Lower lobe of right lung (tissue), 2 donors: ENCODE measurements around the gene NAALADL2. TPM values are rescaled to one million over a fixed set of nuclear protein-coding genes. Genes with fewer than 3 reads are reported as not detected.
"Not testable (repeated sequence)": the region's sequence is repeated elsewhere in the genome, so short reads cannot be mapped to it uniquely, and the experiment has no call there.

Source experiments
- ATAC-seq, 2 donors: fragments of 200-7000 bp; cut with Tn5 transposase; one replicate each; pipeline ENCODE4 v1.9.1; 2020 to 2022; ENCODE audit warnings: mild to moderate bottlenecking in 2 of 2, moderate library complexity in 2 of 2
- DNase-seq: peaks from one replicate; pipeline ENCODE4 v3.0.0-alpha.2; 2020
- H3K27ac ChIP-seq: fragments of 200-600 bp; one replicate; pipeline ENCODE4 v1.8.0; 2022
- H3K27me3 ChIP-seq: fragments of 200-600 bp; one replicate; pipeline ENCODE4 v1.8.0; 2022; ENCODE audit warnings: low read depth
- H3K36me3 ChIP-seq: fragments of 200-600 bp; one replicate; pipeline ENCODE4 v1.8.0; 2022; ENCODE audit warnings: mild to moderate bottlenecking
- H3K4me1 ChIP-seq: fragments of 200-600 bp; one replicate; pipeline ENCODE4 v1.8.0; 2022
- H3K4me3 ChIP-seq: fragments of 200-600 bp; one replicate; pipeline ENCODE4 v1.8.0; 2022; ENCODE audit warnings: mild to moderate bottlenecking
- H3K9me3 ChIP-seq: fragments of 200-600 bp; one replicate; pipeline ENCODE4 v1.8.0; 2022
- intact Hi-C: fragments of 100-400 bp; cut with DNase I; formaldehyde crosslinking; loops from one replicate; pipeline ENCODE4 v1.11.0; 2022
- total RNA-seq: library from RNA; stranded (reverse); fragmentation: NEBNext Ultra II Directional; extraction: Animal tissue kit (Norgen Biotek cat#: 25700); gene quantifications from one replicate; pipeline ENCODE4 v1.2.1, GENCODE V29; 2021
- TF ChIP-seq, protein P1 (sequence below): fragments of 200-600 bp; IDR thresholded peaks from one replicate; pipeline ENCODE4 v1.8.0; 2022; ENCODE audit warnings: antibody characterized with exemption, mild to moderate bottlenecking
- donor health status: DM: no; HTN: yes; CAD: no; lungs with severe emphysema.

Gene NAALADL2
- total RNA-seq, 1 donor from 2014 or later: 9.8 TPM

DNA sequence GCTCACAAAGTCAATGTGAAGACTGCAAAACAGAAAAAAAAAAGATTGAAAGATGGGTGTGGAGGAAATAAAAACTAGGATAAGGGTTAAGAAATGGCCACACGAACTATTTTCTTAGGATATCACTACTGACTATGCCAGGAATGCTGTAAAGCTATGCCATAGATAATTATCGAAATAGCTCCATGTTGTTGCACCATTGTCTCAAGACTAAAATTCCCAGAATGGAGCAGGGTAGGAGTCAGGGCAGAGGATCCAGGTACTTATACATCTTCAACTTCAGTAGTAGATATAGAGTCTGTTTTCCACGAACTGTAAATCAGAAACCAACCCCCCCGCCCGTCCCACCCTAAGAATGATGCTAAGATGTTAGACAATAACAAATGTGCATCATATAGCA is 302.2 kb downstream of the NAALADL2 start:
- TF ChIP-seq, protein P1, sequence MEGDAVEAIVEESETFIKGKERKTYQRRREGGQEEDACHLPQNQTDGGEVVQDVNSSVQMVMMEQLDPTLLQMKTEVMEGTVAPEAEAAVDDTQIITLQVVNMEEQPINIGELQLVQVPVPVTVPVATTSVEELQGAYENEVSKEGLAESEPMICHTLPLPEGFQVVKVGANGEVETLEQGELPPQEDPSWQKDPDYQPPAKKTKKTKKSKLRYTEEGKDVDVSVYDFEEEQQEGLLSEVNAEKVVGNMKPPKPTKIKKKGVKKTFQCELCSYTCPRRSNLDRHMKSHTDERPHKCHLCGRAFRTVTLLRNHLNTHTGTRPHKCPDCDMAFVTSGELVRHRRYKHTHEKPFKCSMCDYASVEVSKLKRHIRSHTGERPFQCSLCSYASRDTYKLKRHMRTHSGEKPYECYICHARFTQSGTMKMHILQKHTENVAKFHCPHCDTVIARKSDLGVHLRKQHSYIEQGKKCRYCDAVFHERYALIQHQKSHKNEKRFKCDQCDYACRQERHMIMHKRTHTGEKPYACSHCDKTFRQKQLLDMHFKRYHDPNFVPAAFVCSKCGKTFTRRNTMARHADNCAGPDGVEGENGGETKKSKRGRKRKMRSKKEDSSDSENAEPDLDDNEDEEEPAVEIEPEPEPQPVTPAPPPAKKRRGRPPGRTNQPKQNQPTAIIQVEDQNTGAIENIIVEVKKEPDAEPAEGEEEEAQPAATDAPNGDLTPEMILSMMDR: no peak
- intact Hi-C loops: no loop called here
- no peak for ATAC-seq
- Histone ChIP-seq H3K4me3 (no peak overlapping the region), H3K4me1 (no peaks in the 10 kb centered on the region), H3K27me3 (no peaks in the 10 kb centered on the region), H3K27ac (no peak overlapping the region), H3K36me3 (no peaks in the 10 kb centered on the region), H3K9me3 (no peaks in the 10 kb centered on the region)
- DNase-seq: no peak

DNA sequence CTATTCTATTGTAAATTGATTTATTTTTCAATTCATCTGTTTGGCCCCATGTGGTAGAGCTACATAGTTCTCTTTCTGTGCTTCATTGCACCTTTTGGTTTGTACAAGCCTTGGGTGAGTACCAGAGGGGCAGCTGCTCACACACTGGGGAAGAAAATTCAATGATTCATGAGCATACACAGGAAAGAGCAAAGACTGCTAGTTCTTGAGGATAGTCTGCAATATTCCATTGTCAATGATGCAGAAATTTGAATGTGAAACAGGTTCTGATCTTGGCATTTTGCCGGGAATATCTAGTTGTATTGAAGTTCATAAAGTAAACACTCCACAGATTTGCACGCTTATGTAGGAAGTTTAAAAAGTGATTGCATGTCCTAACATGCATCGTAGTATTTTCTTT is 304.6 kb downstream of the NAALADL2 start:
- intact Hi-C loops: no loop called here
- DNase-seq (no peak), ATAC-seq (no peak)
- Histone ChIP-seq H3K4me1 (no peaks in the 10 kb centered on the region), H3K27ac (no peak overlapping the region), H3K27me3 (no peaks in the 10 kb centered on the region), H3K36me3 (no peaks in the 10 kb centered on the region), H3K9me3 (no peaks in the 10 kb centered on the region), H3K4me3 (no peak overlapping the region)
- TF ChIP-seq, protein P1: no peak

DNA sequence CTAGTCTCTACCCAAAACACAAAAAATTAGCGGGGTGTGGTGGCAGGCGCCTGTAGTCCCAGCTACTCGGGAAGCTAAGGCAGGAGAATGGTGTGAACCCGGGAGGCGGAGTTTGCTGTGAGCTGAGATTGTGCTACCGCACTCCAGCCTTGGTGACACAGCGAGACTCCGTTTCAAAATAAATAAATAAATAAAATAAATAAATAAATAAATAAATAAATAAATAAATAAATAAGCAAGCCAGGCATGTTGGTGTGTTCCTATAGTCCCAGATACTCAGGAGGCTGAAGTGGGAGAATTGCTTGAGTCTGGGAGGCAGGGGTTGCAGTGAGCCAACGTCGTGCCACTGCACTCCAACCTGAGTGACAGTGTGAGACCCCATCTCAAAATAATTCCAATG is 314.0 kb downstream of the NAALADL2 start:
- H3K4me3 ChIP-seq, ATAC-seq, H3K27me3 ChIP-seq, H3K4me1 ChIP-seq, H3K36me3 ChIP-seq, H3K27ac ChIP-seq, DNase-seq, H3K9me3 ChIP-seq, intact Hi-C loops: not testable (repeated sequence)

GRCh38 chr3:175176556-175176955 is 317.4 kb downstream of the NAALADL2 start:
- DNase-seq (no peak), ATAC-seq (no peak)
- Histone ChIP-seq H3K4me3 (no peak overlapping the region), H3K36me3 (no peaks in the 10 kb centered on the region), H3K9me3 (no peaks in the 10 kb centered on the region), H3K4me1 (no peaks in the 10 kb centered on the region), H3K27ac (no peak overlapping the region), H3K27me3 (no peaks in the 10 kb centered on the region)
- intact Hi-C loops: no loop called here
- TF ChIP-seq, protein P1: no peak

DNA sequence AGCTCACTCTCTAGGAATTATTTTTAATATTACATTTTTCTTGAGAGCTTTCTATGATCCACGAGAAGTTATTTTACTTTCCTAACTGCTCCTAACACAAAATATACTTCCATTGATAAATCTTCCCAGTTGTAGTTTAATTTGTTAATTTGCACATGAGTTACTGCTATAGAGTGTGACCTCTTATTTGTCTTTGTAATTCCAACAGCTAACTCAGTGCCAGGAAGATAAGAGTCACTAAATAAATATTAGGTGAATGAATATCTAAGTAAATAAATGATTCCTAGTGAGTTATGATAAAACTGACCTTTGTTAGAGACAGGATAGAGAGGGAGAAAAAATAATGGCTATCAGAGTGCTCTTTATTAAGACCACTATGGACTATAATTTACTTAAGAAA is 319.9 kb downstream of the NAALADL2 start:
- H3K27me3 ChIP-seq: no peaks in the 10 kb centered on the region
- TF ChIP-seq, protein P1: no peak
- DNase-seq (no peak), ATAC-seq (no peak)
- H3K27ac ChIP-seq: no peak overlapping the region
- no peaks in the 10 kb centered on the region for H3K36me3 ChIP-seq
- intact Hi-C loops: no loop called here
- no peak overlapping the region for H3K4me3 ChIP-seq
- no peaks in the 10 kb centered on the region for H3K4me1 ChIP-seq
- H3K9me3 ChIP-seq: no peaks in the 10 kb centered on the region

DNA sequence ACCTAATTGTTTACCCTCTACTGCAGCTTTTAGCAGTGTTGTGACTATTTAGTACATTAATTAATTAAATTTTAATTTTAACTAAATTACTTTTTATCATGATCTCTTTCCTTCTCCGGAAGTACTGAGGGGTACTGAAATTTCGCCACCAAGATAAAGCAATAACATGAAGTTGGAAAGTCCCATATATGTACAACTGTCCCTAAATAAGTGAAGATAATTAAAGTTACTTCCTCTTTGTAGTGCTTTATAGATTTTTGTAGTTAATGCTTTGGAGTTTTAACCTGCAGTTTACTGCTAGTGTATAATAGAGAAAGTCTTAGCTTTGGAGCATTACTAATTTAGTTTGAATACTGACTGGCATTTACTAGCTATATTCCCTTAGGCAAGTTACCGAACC is 325.3 kb downstream of the NAALADL2 start:
- no peaks in the 10 kb centered on the region for H3K4me1 ChIP-seq
- H3K27me3 ChIP-seq: no peaks in the 10 kb centered on the region
- no peaks in the 10 kb centered on the region for H3K9me3 ChIP-seq
- H3K4me3 ChIP-seq: no peak overlapping the region
- ATAC-seq: no peak
- no peak for DNase-seq
- no peaks in the 10 kb centered on the region for H3K36me3 ChIP-seq
- intact Hi-C loops: no loop called here
- H3K27ac ChIP-seq: no peak overlapping the region
- TF ChIP-seq, protein P1: no peak
